Midbrain (tissue), 1 donor: ENCODE results near the gene TMEM9B.
A peak's percentile ranks its signal among the peaks of the same experiment; 100 is the strongest.

ENCODE experiments used
- DNase-seq: peaks from one replicate; lab custom pipeline; 2025; lab: John Stamatoyannopoulos, UW

Gene TMEM9B

GRCh38 chr11:8928981-8929615 lies 35.1 kb downstream of the TMEM9B start:
- DNase-seq = no peak

GRCh38 chr11:8928205-8928604 lies 36.0 kb downstream of the TMEM9B start:
- no peak for DNase-seq

- no peak for DNase-seq
These were observed 37.0 kb downstream of the TMEM9B start for GRCh38 chr11:8927233-8927632.

- DNase-seq = no peak
These were observed 38.0 kb downstream of the TMEM9B start for GRCh38 chr11:8926236-8926635.

- DNase-seq = no peak
These were observed 38.5 kb downstream of the TMEM9B start for GRCh38 chr11:8925711-8926110.

GRCh38 chr11:8922691-8923090 lies 41.6 kb downstream of the TMEM9B start:
- DNase-seq = no peak

- no peak for DNase-seq
These were observed 47.0 kb downstream of the TMEM9B start for GRCh38 chr11:8917157-8917825.

- DNase-seq = no peak
These were observed 49.6 kb downstream of the TMEM9B start for GRCh38 chr11:8914661-8915018.

GRCh38 chr11:8913961-8914660 lies 50.1 kb downstream of the TMEM9B start:
- DNase-seq = peak; percentile 28

- peak; percentile 97 for DNase-seq
These were observed 53.0 kb downstream of the TMEM9B start, which contains the start of gene AKIP1 for GRCh38 chr11:8911029-8911823. Gene AKIP1 (plus strand): TSS chr11:8911189. CDS start chr11:8911450, 261 bp downstream.

GRCh38 chr11:8910649-8911026 lies 53.6 kb downstream of the TMEM9B start:
- no peak for DNase-seq

- DNase-seq = no peak
These were observed 56.1 kb downstream of the TMEM9B start for GRCh38 chr11:8908099-8908498.

GRCh38 chr11:8907116-8907515 lies 57.1 kb downstream of the TMEM9B start:
- DNase-seq = no peak

- no peak for DNase-seq
These were observed 58.6 kb downstream of the TMEM9B start for GRCh38 chr11:8905528-8906165.

GRCh38 chr11:8899119-8899753 lies 65.0 kb downstream of the TMEM9B start:
- no peak for DNase-seq
